Measurements from ENCODE around the gene PDZRN3.

The PDZRN3 gene

DNA sequence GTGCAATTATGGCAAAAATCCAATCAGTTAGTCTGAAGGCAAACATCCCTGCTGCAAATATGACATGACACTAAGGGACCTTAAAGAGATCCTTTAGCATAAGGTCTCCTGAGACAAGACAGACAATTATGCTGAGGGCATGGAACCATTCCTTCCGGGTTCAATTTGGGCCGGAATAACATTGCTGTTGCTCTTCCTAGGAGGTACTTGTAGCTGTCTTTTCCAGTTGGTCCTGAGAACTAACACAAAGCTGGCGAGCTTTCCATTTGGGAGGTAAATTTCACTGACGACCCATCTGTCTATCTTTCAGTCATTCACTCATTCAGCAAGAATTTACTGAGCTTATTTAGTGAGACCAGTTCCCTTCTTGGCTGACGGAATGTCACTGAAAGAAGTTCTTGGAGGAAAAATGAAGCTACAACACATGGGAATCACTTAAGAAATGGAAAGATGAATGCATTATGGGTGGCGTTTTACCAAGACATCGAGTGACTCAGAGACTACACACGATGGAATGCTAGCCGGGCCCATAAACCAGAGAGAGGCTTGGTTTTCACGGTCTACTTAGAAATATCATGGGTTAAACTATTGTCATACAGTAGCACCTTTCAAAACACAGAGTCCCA, 215.5 kb downstream of the PDZRN3 start:
- in situ Hi-C loops (cut with HindIII; ENCODE audit: low sequenced_read_pairs) = no loop called here
- H3K4me3 ChIP-seq (ENCODE audit: low read depth, low read length) = no peak overlapping the region
- peak; percentile 70 for DNase-seq (ENCODE audit: low read depth, low spot score)
- TF ChIP-seq CTCF (IDR thresholded peaks at IDR 0.05; ENCODE audit: low read depth, low read length) = no peak

DNA sequence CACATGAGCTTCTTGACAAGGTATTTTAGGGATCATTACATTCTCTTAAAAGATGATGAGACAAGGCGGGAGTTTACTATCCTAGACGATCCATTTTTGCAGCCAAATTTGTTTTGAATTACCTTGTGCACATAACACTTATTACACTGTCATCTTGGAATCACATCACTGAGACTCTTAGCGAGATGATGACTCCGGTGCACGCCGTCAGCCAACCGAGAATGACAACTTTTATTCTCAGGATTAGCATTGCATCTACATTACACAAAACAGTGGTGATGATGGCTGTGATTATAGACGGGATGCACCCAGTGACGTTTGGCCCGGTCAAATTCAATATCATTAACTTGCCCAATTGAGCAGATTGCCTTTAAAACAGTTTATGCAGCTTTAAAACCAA, 216.1 kb downstream of the PDZRN3 start:
- DNase-seq (ENCODE audit: low read depth, low spot score) = no peak
- no peak for TF ChIP-seq CTCF (IDR thresholded peaks at IDR 0.05; ENCODE audit: low read depth, low read length)
- no peak overlapping the region for H3K4me3 ChIP-seq (ENCODE audit: low read depth, low read length)
- in situ Hi-C loops (cut with HindIII; ENCODE audit: low sequenced_read_pairs) = no loop called here

- H3K4me3 ChIP-seq (ENCODE audit: low read depth, low read length) = no peak overlapping the region
- TF ChIP-seq CTCF (IDR thresholded peaks at IDR 0.05; ENCODE audit: low read depth, low read length) = no peak
- DNase-seq (ENCODE audit: low read depth, low spot score) = no peak
- in situ Hi-C loops (cut with HindIII; ENCODE audit: low sequenced_read_pairs) = no loop called here
Observed at GRCh38 chr3:73407577-73407976, 217.2 kb downstream of the PDZRN3 start.

GRCh38 chr3:73405853-73406252, 218.9 kb downstream of the PDZRN3 start:
- TF ChIP-seq CTCF (IDR thresholded peaks at IDR 0.05; ENCODE audit: low read depth, low read length) = no peak
- in situ Hi-C loops (cut with HindIII; ENCODE audit: low sequenced_read_pairs) = no loop called here
- no peak overlapping the region for H3K4me3 ChIP-seq (ENCODE audit: low read depth, low read length)
- no peak for DNase-seq (ENCODE audit: low read depth, low spot score)

- in situ Hi-C loops (cut with HindIII; ENCODE audit: low sequenced_read_pairs) = no loop called here
- no peak overlapping the region for H3K4me3 ChIP-seq (ENCODE audit: low read depth, low read length)
- no peak for TF ChIP-seq CTCF (IDR thresholded peaks at IDR 0.05; ENCODE audit: low read depth, low read length)
- DNase-seq (ENCODE audit: low read depth, low spot score) = no peak
Observed at GRCh38 chr3:73405000-73405399, 219.7 kb downstream of the PDZRN3 start.

DNA sequence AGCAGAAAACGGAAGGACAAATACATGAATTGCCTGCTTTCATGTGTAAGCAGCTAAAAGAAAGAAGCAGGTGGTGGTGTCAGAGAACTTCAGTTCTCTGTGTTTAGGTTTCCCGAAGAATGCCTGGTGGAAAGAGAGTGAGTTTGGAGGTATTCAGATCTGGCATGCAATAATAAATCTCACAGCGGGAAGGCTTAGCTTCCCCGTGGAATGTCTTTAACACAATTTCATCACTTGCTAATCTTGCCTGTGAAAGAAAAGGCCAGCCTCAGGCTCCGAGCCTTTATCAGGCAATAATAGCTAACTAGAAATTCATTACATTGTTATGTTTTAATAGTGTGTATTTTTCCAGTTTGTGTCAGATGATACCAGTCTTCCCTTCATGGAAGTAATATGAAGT, 220.3 kb downstream of the PDZRN3 start:
- no peak for TF ChIP-seq CTCF (IDR thresholded peaks at IDR 0.05; ENCODE audit: low read depth, low read length)
- in situ Hi-C loops (cut with HindIII; ENCODE audit: low sequenced_read_pairs) = no loop called here
- no peak overlapping the region for H3K4me3 ChIP-seq (ENCODE audit: low read depth, low read length)
- DNase-seq (ENCODE audit: low read depth, low spot score) = peak; percentile 52

GRCh38 chr3:73403444-73403843, 221.3 kb downstream of the PDZRN3 start:
- no peak overlapping the region for H3K4me3 ChIP-seq (ENCODE audit: low read depth, low read length)
- in situ Hi-C loops (cut with HindIII; ENCODE audit: low sequenced_read_pairs) = no loop called here
- DNase-seq (ENCODE audit: low read depth, low spot score) = no peak
- TF ChIP-seq CTCF (IDR thresholded peaks at IDR 0.05; ENCODE audit: low read depth, low read length) = no peak
